GM19099 (cell line): ENCODE measurements around the gene GOLGA8O.
"Not testable (repeated sequence)": the region's sequence is repeated elsewhere in the genome, so short reads cannot be mapped to it uniquely, and the experiment has no call there.

Experiments used
- POLR2A ChIP-seq: IDR thresholded peaks from 3 replicates; pipeline ENCODE4 v1.6.1; 2011; ENCODE audit warnings: low read depth; ENCODE audit not compliant: insufficient read length; ENCODE audit errors: extremely low read depth

Gene GOLGA8O

GRCh38 chr15:32455534-32455933, at the start of gene GOLGA8O:
Gene GOLGA8O, minus strand, starts transcription at chr15:32455634. Its CDS starts 98 bp downstream, at chr15:32455536.
- not testable (repeated sequence) for TF ChIP-seq POLR2A

GRCh38 chr15:32403192-32403591, 52.2 kb downstream of the GOLGA8O start, which contains the start of gene GOLGA8K:
Gene GOLGA8K, minus strand, starts transcription at chr15:32403292. Its CDS starts 98 bp downstream, at chr15:32403194.
- TF ChIP-seq POLR2A = not testable (repeated sequence)
